ENCODE measurements around the gene ACP7. TPM values are rescaled to one million over a fixed set of nuclear protein-coding genes. Genes with fewer than 3 reads are reported as not detected.

Gene ACP7, protein sequence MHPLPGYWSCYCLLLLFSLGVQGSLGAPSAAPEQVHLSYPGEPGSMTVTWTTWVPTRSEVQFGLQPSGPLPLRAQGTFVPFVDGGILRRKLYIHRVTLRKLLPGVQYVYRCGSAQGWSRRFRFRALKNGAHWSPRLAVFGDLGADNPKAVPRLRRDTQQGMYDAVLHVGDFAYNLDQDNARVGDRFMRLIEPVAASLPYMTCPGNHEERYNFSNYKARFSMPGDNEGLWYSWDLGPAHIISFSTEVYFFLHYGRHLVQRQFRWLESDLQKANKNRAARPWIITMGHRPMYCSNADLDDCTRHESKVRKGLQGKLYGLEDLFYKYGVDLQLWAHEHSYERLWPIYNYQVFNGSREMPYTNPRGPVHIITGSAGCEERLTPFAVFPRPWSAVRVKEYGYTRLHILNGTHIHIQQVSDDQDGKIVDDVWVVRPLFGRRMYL
- total RNA-seq = not detected

GRCh38 chr19:39083983-39084731 lies at the start of gene ACP7:
ACP7 (plus strand) TSS chr19:39084368; CDS start chr19:39085270, 902 bp downstream.
- no peak for ATAC-seq (ENCODE audit: low FRiP score)
- DNase-seq (ENCODE audit: low spot score) = no peak
- TF ChIP-seq, protein P1, sequence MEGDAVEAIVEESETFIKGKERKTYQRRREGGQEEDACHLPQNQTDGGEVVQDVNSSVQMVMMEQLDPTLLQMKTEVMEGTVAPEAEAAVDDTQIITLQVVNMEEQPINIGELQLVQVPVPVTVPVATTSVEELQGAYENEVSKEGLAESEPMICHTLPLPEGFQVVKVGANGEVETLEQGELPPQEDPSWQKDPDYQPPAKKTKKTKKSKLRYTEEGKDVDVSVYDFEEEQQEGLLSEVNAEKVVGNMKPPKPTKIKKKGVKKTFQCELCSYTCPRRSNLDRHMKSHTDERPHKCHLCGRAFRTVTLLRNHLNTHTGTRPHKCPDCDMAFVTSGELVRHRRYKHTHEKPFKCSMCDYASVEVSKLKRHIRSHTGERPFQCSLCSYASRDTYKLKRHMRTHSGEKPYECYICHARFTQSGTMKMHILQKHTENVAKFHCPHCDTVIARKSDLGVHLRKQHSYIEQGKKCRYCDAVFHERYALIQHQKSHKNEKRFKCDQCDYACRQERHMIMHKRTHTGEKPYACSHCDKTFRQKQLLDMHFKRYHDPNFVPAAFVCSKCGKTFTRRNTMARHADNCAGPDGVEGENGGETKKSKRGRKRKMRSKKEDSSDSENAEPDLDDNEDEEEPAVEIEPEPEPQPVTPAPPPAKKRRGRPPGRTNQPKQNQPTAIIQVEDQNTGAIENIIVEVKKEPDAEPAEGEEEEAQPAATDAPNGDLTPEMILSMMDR (IDR thresholded peaks at IDR 0.05) = no peak

- ATAC-seq (ENCODE audit: low FRiP score) = no peak
- no peak for DNase-seq (ENCODE audit: low spot score)
- TF ChIP-seq, protein P1 (IDR thresholded peaks at IDR 0.05) = no peak
Measured at GRCh38 chr19:39036581-39036980, 47.6 kb upstream of the ACP7 start.

- no peak for DNase-seq (ENCODE audit: low spot score)
Measured at GRCh38 chr19:39037194-39037593, 47.0 kb upstream of the ACP7 start.

DNA sequence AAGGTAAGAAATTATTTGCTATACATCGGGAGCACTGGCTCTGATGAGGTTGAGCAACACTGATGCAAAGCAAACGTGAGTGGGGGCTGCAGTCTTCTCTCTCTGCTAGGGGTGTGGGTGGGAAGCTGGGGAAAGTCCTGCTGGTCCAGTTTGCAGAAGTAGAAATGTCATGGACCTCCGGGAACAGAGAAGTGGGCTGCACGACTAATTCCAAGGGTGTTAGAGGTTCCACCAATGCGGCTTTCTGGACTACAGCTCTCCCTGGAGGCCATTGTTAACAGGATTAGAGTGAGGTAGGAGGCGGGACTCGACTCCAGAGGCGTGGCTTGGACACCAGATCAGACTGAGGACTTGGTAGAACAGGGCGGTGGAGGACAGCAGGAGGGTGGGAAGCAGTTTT lies 46.1 kb upstream of the ACP7 start:
- no peak for DNase-seq (ENCODE audit: low spot score)
- ATAC-seq (ENCODE audit: low FRiP score) = no peak
- TF ChIP-seq, protein P1 (IDR thresholded peaks at IDR 0.05) = no peak

More at GRCh38 chr19:39037194-39037593, 47.0 kb upstream of the ACP7 start:
- TF ChIP-seq, protein P1 (IDR thresholded peaks at IDR 0.05) = no peak
- no peak for ATAC-seq (ENCODE audit: low FRiP score)

GRCh38 chr19:39045506-39045905 lies 38.7 kb upstream of the ACP7 start:
- DNase-seq (ENCODE audit: low spot score) = no peak
- ATAC-seq (ENCODE audit: low FRiP score) = no peak
- TF ChIP-seq, protein P1 (IDR thresholded peaks at IDR 0.05) = no peak

GRCh38 chr19:39046037-39046821 lies 37.9 kb upstream of the ACP7 start:
- TF ChIP-seq, protein P1 (IDR thresholded peaks at IDR 0.05) = no peak
- ATAC-seq (ENCODE audit: low FRiP score) = no peak
- no peak for DNase-seq (ENCODE audit: low spot score)
